Mucosa of rectum (tissue), 2 donors: Measurements from ENCODE around the gene C1QTNF6.

Source experiments
- H3K27ac ChIP-seq, 2 donors: one replicate each; pipeline ENCODE4 v1.7.0; 2013; ENCODE audit warnings: inconsistent platforms in 2 of 2, low read depth in 2 of 2, low read length in 2 of 2
- H3K27me3 ChIP-seq, 2 donors: one replicate each; pipeline ENCODE4 v1.7.0; 2013; ENCODE audit warnings: low read length in 2 of 2; ENCODE audit not compliant: control insufficient read depth in 2 of 2, insufficient read depth in 2 of 2
- H3K36me3 ChIP-seq, 2 donors: one replicate each; pipeline ENCODE4 v1.7.0; 2013; ENCODE audit warnings: low read length in 2 of 2; ENCODE audit not compliant: control insufficient read depth in 2 of 2, insufficient read depth in 2 of 2
- H3K4me1 ChIP-seq, 2 donors: one replicate each; pipeline ENCODE4 v1.7.0; 2013; ENCODE audit warnings: low read length in 2 of 2, mild to moderate bottlenecking in 1 of 2; ENCODE audit not compliant: control insufficient read depth in 2 of 2, insufficient read depth in 2 of 2
- H3K4me3 ChIP-seq, 2 donors: one replicate each; pipeline ENCODE4 v1.7.0; 2013; ENCODE audit warnings: low read length in 2 of 2
- H3K9ac ChIP-seq, 2 donors: one replicate each; pipeline ENCODE4 v1.7.0; 2013; ENCODE audit warnings: low read length in 2 of 2, low read depth in 1 of 2, mild to moderate bottlenecking in 1 of 2
- H3K9me3 ChIP-seq, 2 donors: one replicate each; pipeline ENCODE4 v1.7.0; 2013; ENCODE audit warnings: low read length in 2 of 2; ENCODE audit not compliant: control insufficient read depth in 2 of 2
- donor health status: healthy.
- donor health status: Normal muscosa, but diverticular disease.

C1QTNF6 gene

GRCh38 chr22:37213218-37213855, 25.3 kb upstream of the C1QTNF6 start:
- Histone ChIP-seq H3K9me3 (no peaks in the 10 kb centered on the region), H3K27me3 (no peaks in the 10 kb centered on the region), H3K27ac (no peak overlapping the region), H3K4me1 (no peaks in the 10 kb centered on the region), H3K4me3 (no peak overlapping the region), H3K36me3 (no peaks in the 10 kb centered on the region), H3K9ac (no peak overlapping the region)

GRCh38 chr22:37212174-37212906, 24.3 kb upstream of the C1QTNF6 start, which contains the start of gene SSTR3:
Gene SSTR3 (minus strand): TSS chr22:37212477. CDS start chr22:37207803, 4,674 bp downstream.
- H3K9ac ChIP-seq = no peak within 1 kb of the TSS
- H3K27me3 ChIP-seq = no peaks in the 10 kb centered on the region
- H3K36me3 ChIP-seq = no peaks in the 10 kb centered on the region
- H3K4me3 ChIP-seq = no peak within 1 kb of the TSS
- no peaks in the 10 kb centered on the region for H3K9me3 ChIP-seq
- H3K27ac ChIP-seq = no peak within 1 kb of the TSS
- no peaks in the 10 kb centered on the region for H3K4me1 ChIP-seq

- H3K9ac ChIP-seq = no peak overlapping the region
- H3K27me3 ChIP-seq = no peaks in the 10 kb centered on the region
- H3K27ac ChIP-seq = no peak overlapping the region
- no peaks in the 10 kb centered on the region for H3K9me3 ChIP-seq
- no peaks in the 10 kb centered on the region for H3K4me1 ChIP-seq
- no peak overlapping the region for H3K4me3 ChIP-seq
- H3K36me3 ChIP-seq = no peaks in the 10 kb centered on the region
These were observed 23.8 kb upstream of the C1QTNF6 start for GRCh38 chr22:37211866-37212173.

GRCh38 chr22:37211075-37211865, 23.2 kb upstream of the C1QTNF6 start:
- no peaks in the 10 kb centered on the region for H3K9me3 ChIP-seq
- H3K36me3 ChIP-seq = no peaks in the 10 kb centered on the region
- no peaks in the 10 kb centered on the region for H3K27me3 ChIP-seq
- H3K4me1 ChIP-seq = no peaks in the 10 kb centered on the region
- H3K27ac ChIP-seq = no peak overlapping the region
- H3K9ac ChIP-seq = no peak overlapping the region
- H3K4me3 ChIP-seq = no peak overlapping the region

- Histone ChIP-seq H3K4me3 (no peak overlapping the region), H3K9ac (no peak overlapping the region), H3K27ac (no peak overlapping the region), H3K27me3 (no peaks in the 10 kb centered on the region), H3K36me3 (no peaks in the 10 kb centered on the region), H3K4me1 (no peaks in the 10 kb centered on the region), H3K9me3 (no peaks in the 10 kb centered on the region)
These were observed 22.2 kb upstream of the C1QTNF6 start for GRCh38 chr22:37210041-37210803.

GRCh38 chr22:37209140-37209845, 21.2 kb upstream of the C1QTNF6 start:
- Histone ChIP-seq H3K36me3 (no peaks in the 10 kb centered on the region), H3K4me1 (no peaks in the 10 kb centered on the region), H3K9me3 (no peaks in the 10 kb centered on the region), H3K27me3 (no peaks in the 10 kb centered on the region), H3K4me3 (no peak overlapping the region), H3K27ac (no peak overlapping the region), H3K9ac (no peak overlapping the region)

- no peaks in the 10 kb centered on the region for H3K36me3 ChIP-seq
- no peaks in the 10 kb centered on the region for H3K9me3 ChIP-seq
- H3K4me1 ChIP-seq = no peaks in the 10 kb centered on the region
- H3K27me3 ChIP-seq = no peaks in the 10 kb centered on the region
- H3K9ac ChIP-seq = no peak overlapping the region
- H3K27ac ChIP-seq = no peak overlapping the region
- no peak overlapping the region for H3K4me3 ChIP-seq
These were observed 20.5 kb upstream of the C1QTNF6 start for GRCh38 chr22:37208401-37209139.

GRCh38 chr22:37207981-37208380, 19.9 kb upstream of the C1QTNF6 start:
- Histone ChIP-seq H3K9me3 (no peaks in the 10 kb centered on the region), H3K36me3 (no peaks in the 10 kb centered on the region), H3K9ac (no peak overlapping the region), H3K4me1 (no peaks in the 10 kb centered on the region), H3K4me3 (no peak overlapping the region), H3K27me3 (no peaks in the 10 kb centered on the region), H3K27ac (no peak overlapping the region)
